Hematopoietic multipotent progenitor cell treated with erythropoietin and hydrocortisone succinate and interleukin-3 and kit ligand, for 8 days (in vitro differentiated cells): Measurements from ENCODE around the gene HAO2.
"Not testable (repeated sequence)": the region's sequence is repeated elsewhere in the genome, so short reads cannot be mapped to it uniquely, and the experiment has no call there.

ENCODE experiments used
- DNase-seq: peaks from one replicate; pipeline ENCODE4 v3.0.0-alpha.2; 2015

HAO2 gene

GRCh38 chr1:119368554-119368953 is at the start of gene HAO2:
TSS of gene HAO2 (plus strand) at chr1:119368785. CDS start at chr1:119381086, 12,301 bp downstream.
- DNase-seq, result no peak

DNA sequence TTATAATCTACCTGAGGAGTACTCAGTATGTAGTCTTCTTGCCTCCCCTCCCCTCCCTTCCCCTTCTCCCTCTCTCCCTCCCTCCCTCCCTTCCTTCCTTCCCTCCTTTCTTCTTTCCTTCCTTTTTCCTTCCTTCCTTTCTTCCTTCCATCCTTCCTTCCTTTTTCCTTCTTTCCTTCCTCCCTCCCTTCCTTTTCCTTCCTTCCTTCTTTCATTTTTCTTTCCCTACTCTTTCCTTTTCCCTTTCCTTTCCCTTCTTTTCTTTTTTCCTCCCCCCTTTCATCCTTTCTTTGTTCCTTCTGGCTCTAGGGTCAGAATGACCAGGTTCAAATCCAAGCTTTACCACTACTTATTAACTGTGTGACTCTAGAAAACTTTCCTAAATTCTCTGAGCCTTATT is 48.5 kb upstream of the HAO2 start:
- DNase-seq, result no peak

DNA sequence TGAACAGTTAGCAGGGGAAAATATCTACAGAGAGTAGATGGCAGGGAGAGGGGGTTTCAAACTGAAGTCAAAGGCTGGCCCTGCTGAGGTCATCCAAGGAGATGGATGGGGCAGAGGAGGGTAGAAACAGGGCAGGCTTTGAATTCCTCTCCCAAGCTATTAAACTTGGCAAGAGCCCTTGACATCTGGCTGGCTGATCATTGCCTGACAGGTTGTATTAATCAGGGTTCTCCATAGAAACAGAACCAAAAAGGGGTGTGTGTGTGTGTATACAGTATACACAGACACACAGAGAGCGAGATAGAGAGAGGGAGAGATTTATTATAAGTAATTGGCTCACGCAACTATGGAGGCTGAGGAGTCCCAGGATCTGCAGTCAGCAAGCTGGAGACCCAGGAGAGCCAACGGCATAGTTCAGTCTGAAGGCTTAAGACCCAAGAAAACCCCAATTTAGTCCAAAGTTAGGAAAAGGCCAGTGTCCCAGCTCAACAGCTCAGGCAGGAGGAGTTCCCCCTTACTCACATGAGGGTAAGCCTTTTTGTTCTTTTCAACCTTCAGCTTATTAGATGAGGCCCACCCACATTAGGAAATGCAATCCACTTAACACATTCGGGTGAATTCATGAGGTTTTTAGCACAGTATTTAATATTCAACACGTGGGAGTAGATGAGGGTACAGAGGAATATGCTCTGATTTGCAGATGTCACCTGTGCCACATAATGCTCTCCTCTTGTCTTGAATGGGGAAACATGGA is 46.7 kb upstream of the HAO2 start:
- no peak for DNase-seq

DNA sequence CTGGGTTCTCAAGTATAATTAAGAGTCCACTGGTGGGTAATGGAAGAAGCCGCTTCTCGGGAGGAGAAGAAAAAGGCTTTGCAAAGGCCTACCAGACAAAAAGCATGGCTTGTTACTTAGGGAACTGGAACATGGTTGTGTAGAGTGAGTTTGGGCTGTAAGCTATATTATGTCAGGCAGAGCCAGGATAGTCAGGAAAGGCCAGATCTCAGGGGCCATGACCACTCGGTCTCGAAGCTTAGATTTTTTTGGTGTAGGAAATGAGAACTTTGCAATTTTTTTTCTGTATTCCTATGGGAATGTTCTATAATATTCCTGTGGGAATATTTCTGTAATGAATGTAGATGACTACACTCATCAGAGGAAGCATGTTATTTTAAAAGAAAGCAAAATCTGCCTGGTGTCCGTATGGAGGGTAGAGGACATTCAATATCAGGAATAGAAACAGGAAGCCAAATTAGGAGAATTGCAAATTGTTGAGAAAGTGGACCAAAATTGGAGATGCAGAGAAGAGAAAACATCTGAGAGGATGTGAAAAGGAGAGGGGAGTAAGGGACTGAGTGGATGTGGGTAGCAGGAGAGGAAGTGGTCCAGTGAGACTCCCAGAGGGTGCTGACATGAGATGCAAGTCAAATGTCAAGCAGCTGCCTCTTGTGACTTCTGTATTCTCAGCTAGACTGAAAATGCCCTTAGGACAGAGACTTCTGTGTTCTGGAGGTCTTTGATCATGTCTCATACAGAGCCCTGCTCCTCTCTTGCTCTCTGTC is 45.2 kb upstream of the HAO2 start:
- no peak for DNase-seq

- no peak for DNase-seq
Observed at GRCh38 chr1:119324198-119324597, 44.4 kb upstream of the HAO2 start.

- no peak for DNase-seq
Observed at GRCh38 chr1:119326251-119326650, 42.3 kb upstream of the HAO2 start.

- no peak for DNase-seq
Observed at GRCh38 chr1:119327094-119327449, 41.5 kb upstream of the HAO2 start.

GRCh38 chr1:119327450-119328155 is 41.0 kb upstream of the HAO2 start:
- peak; percentile 4 for DNase-seq

DNA sequence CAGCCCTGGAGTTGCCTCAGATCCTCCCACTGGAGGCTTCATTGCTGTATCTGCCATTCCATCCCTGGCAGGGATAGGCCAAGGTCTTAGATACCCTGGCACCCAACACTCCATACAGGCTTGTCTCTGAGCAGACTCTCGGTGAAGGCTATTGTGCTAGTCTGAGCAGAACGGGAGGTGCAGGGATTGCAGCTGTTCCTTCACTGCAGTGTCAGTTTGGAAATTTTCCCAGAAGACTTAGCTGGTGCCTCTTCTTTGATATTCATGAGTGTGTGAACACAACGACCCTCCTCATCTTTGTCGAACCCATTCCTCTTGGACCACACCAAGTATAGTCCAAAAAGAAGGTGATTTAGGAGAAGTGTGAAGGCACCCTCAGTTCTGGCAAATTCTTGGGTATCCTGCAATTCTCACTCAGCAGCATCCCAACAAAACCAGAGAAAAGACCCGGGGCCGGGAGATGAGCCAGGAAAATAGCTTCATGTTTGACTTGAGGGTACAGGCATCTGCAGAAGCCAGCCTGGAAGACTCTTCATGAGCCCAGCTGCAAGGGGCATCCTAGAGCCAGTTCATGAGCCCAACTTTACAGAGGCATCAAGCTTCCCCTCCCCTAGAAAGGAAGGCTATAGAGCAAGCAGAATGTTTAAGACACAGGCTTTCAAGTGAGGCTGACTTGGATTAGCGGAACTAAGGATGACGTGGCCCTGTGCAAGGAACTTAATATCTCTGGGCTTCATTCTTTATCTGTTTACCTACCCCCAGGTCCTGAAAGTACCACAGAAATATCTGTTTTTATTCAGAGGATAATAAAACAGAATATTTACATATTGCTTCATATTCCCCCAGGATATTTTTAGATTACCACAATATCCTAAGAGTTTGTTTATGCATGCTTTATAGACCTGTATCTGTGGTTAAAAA is 38.8 kb upstream of the HAO2 start:
- no peak for DNase-seq

DNA sequence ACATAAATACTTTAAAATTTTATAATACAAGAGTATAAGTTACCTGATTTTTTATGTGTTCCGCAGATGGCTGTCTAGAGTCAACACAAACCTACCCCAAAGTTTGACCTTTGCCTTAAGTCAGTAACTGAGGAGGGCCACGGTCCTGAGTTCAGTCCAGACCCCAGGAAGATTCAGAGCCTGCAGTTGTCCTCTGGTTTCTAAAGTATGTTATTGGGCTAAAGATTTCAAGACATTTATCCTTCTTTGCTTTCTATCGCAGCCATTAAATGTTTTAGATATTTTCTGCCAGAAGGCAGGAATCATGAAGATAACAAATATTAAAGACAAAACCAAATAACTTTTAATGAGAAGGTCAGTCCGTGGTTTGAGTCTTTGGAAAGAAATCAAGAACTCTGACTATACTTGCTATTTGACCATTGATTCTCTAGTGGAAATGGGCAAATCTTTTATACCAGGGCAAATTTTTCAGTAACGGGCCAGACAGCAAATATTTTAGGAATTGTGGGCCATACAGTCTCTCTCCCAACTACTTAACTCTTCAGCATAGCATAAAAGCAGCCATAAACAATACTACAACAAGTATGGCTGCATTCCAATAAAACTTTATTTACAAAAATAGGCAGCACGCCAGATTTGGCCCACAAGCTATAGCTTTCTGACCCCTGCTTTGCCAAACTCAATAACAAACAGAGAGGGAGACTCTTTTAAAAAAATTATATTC is 38.0 kb upstream of the HAO2 start:
- DNase-seq, result no peak

DNA sequence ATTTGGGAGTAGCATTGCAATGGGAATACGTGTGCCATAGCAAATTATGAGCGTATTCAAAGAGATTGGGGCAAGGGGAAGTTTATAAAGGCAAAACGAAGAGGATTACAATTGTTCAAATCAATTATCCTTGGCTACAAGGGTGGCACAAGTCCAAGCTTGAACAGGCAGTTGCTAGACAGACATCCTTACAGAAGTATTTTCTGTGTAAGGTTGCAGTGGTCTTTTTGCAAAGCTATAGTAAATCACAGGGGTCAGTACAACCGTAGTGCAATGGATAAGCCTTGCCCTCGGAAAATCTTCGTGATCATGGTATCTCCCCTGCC is 37.4 kb upstream of the HAO2 start:
- no peak for DNase-seq

GRCh38 chr1:119331915-119332314 is 36.7 kb upstream of the HAO2 start:
- no peak for DNase-seq

DNA sequence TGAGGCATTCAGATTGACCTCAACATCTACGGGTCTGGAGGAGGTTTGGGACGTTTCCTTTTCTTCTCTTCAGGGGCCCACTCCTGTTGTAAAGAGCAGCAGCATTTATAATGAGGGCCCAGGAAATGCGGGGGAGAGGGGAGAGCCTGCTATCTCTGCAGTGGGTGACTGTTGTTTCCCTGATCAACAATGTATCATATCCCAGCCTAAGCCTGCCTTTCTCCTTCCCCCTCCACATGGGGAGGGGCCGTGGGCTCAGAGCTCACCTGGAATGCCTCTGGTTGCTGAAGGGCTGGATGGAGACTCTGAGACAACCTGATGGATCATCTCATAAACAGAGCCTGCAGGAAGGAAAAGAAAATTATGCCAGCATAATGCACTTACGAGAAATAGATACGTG is 36.0 kb upstream of the HAO2 start:
- DNase-seq, result no peak

DNA sequence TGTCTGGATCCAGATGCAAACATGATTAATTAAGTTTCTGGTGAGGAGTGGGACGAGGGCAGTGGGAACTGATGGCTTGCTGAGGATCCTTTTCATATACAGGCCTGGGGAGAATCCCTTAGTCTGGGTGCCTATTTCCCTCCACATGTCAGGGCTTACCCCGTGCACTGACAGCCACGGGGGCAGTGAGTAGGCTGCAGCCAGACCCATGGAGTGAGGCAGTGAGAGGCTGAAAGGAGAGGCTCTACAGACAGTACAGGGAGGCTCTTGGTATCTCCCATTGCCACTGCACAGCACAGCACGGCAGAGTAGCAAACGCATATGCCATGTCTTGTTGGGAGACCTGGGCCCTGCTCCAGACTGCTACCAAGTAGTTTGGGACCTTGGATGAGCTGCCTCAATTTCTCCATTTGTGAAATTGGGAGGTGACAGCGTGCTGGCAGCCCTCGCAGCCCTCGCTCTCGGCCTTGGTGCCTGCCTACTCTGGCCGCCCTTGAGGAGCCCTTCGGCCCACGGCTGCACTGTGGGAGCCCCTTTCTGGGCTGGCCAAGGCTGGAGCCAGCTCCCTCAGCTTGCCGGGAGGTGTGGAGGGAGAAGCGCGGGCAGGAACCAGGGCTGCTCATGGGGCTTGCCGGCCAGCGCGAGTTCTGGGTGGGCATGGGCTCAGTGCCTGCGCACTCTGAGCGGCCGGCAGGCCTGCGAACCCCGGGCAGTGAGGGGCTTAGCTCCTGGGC is 35.3 kb upstream of the HAO2 start:
- no peak for DNase-seq

DNA sequence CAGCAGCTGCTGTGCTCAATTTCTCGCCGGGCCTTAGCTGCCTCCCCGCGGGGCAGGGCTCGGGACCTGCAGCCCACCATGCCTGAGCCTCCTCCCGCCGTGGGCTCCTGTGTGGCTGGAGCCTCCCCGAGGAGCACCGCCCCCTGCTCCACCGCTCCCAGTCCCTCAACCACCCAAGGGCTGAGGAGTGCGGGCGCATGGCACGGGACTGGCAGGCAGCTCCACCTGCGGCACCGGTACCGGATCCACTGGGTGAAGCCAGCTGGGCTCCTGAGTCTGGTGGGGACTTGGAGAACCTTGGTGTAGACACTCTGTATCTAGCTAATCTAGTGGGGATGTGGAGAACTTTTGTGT is 34.7 kb upstream of the HAO2 start:
- not testable (repeated sequence) for DNase-seq

GRCh38 chr1:119336848-119337247 is 31.7 kb upstream of the HAO2 start:
- DNase-seq, result no peak

- no peak for DNase-seq
Observed at GRCh38 chr1:119338004-119338403, 30.6 kb upstream of the HAO2 start.

- DNase-seq, result no peak
Observed at GRCh38 chr1:119338757-119339156, 29.8 kb upstream of the HAO2 start.

DNA sequence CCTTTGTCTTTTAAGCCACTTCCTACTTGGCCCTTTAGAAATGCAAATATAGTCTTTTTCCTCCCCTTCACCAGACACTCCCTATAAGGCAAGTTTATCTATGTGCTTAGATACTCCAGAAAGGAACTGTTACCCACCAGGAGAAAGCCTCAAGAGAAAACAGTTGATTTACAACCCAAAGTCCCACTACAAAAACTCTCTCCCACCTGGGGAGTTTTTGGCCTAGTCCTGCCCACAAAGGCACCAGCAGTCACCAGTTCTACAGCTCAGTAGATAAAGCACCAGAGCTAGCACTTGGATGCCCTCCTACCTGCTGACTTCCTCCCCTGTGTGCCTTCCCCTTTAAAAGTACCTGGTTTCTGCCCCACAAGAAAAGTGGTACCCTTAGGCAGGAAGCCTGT is 27.7 kb upstream of the HAO2 start:
- no peak for DNase-seq

DNA sequence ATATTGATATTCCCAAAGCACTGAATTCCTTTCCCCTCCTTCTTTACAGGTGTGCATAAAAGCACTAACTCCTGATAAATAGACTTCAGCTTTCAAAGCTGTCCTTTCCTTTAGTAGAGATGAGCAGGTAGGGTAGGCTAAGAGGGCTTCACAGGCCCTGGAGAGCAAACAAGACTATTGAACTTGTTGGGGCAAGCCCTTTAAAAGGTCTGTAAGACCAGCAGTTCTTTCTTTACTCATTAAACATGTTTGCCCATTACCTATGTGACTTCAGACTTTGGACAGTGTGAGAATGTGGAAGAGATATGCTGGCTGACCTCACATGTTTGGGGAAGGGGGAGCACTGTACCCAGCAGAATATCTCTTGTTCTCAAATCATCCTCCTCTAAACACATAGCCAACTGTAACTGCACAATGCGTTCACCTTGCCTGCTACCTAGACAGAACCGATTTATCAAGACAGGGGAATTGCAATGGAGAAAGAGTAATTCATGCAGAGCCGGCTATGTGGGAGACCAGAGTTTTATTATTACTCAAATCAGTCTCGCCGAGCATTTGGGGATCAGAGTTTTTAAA is 27.1 kb upstream of the HAO2 start:
- DNase-seq, result no peak

- no peak for DNase-seq
Observed at GRCh38 chr1:119345398-119345797, 23.2 kb upstream of the HAO2 start.
